Activated naive CD4-positive, alpha-beta T cell treated with anti-CD3 and anti-CD28 coated beads for 36 hours (primary cell): Measurements from ENCODE around the gene DNM2. TPM values are rescaled to one million over a fixed set of nuclear protein-coding genes. Genes with fewer than 3 reads are reported as not detected.

Experiments
- CTCF ChIA-PET: fragments of 350-600 bp; sonication (Branson Sonifier 250); formaldehyde crosslinking; loops from one replicate; lab custom pipeline; 2021; ENCODE audit warnings: antibody characterized with exemption; lab: Charles Lee
- DNase-seq: peaks from one replicate; pipeline ENCODE4 v3.0.0-alpha.2; 2020
- H3K27ac Mint-ChIP-seq: one replicate; pipeline ENCODE4 v1.8.0; 2021; ENCODE audit warnings: mild to moderate bottlenecking, mixed read lengths
- H3K27me3 Mint-ChIP-seq: one replicate; pipeline ENCODE4 v1.8.0; 2021; ENCODE audit warnings: low read depth, mixed read lengths
- H3K36me3 Mint-ChIP-seq: one replicate; pipeline ENCODE4 v1.8.0; 2021; ENCODE audit warnings: low read depth, mixed read lengths
- H3K4me1 Mint-ChIP-seq: one replicate; pipeline ENCODE4 v1.8.0; 2021; ENCODE audit warnings: low read depth, mixed read lengths
- H3K4me3 Mint-ChIP-seq: one replicate; pipeline ENCODE4 v1.8.0; 2021; ENCODE audit warnings: mild to moderate bottlenecking, moderate library complexity, mixed read lengths
- H3K9me3 Mint-ChIP-seq: one replicate; pipeline ENCODE4 v1.8.0; 2021; ENCODE audit warnings: mixed read lengths
- intact Hi-C: fragments of 100-400 bp; cut with micrococcal nuclease; formaldehyde crosslinking; loops from one replicate; pipeline ENCODE4 v1.15.1; 2023
- total RNA-seq, 2 experiments: library from RNA; stranded (reverse); gene quantifications; one replicate each; pipeline ENCODE4 v1.2.3, GENCODE V29; 2021

Gene DNM2
- total RNA-seq, 2 experiments from 2014 or later = 144 to 148 TPM

GRCh38 chr19:10773969-10774368 is 56.1 kb downstream of the DNM2 start:
- Mint-ChIP-seq H3K4me3 (no peak overlapping the region), H3K4me1 (peaks cover 6% of the 10 kb centered on the region), H3K9me3 (no peaks in the 10 kb centered on the region), H3K27ac (peak overlapping the region; percentile 8), H3K36me3 (peaks cover 16% of the 10 kb centered on the region), H3K27me3 (no peaks in the 10 kb centered on the region)
- intact Hi-C loops = no loop called here
- peak; percentile 31 for DNase-seq
- CTCF ChIA-PET = interaction anchor here (1.3 to 1.6 kb wide), 3 partner anchors 10 to 57 kb away, joined by 3 to 5 read pairs (median 4); partner anchors contain the start of gene DNM2

- Mint-ChIP-seq H3K9me3 (no peaks in the 10 kb centered on the region), H3K27me3 (no peaks in the 10 kb centered on the region), H3K27ac (no peak overlapping the region), H3K36me3 (peaks cover 17% of the 10 kb centered on the region), H3K4me3 (no peak overlapping the region), H3K4me1 (peaks cover 4% of the 10 kb centered on the region)
- intact Hi-C loops = no loop called here
- DNase-seq = no peak
- CTCF ChIA-PET = interaction anchor here (0.6 kb wide), 1 partner anchor 54 kb away, joined by 3 read pairs; no protein-coding TSS in a partner anchor
These were observed 57.0 kb downstream of the DNM2 start for GRCh38 chr19:10774893-10775292.

GRCh38 chr19:10776900-10777650 is 59.2 kb downstream of the DNM2 start:
- CTCF ChIA-PET = interaction anchor here (2.0 kb wide), 1 partner anchor 60 kb away, joined by 6 read pairs; the partner anchor contains the start of gene DNM2
- no peak overlapping the region for H3K27ac Mint-ChIP-seq
- intact Hi-C loops = no loop called here

GRCh38 chr19:10780368-10780767 is 62.5 kb downstream of the DNM2 start:
- Mint-ChIP-seq H3K27ac (no peak overlapping the region), H3K9me3 (no peaks in the 10 kb centered on the region), H3K36me3 (peaks cover 31% of the 10 kb centered on the region), H3K4me3 (no peak overlapping the region), H3K4me1 (no peaks in the 10 kb centered on the region), H3K27me3 (no peaks in the 10 kb centered on the region)
- CTCF ChIA-PET = interaction anchor here (0.6 kb wide), 1 partner anchor 516 kb away, joined by 3 read pairs; no protein-coding TSS in a partner anchor
- intact Hi-C loops = no loop called here
- DNase-seq = no peak

More at GRCh38 chr19:10776900-10777650, 59.2 kb downstream of the DNM2 start:
- peaks cover 19% of the 10 kb centered on the region for H3K36me3 Mint-ChIP-seq
- H3K4me3 Mint-ChIP-seq = no peak overlapping the region
- no peaks in the 10 kb centered on the region for H3K27me3 Mint-ChIP-seq
- no peaks in the 10 kb centered on the region for H3K4me1 Mint-ChIP-seq
- H3K9me3 Mint-ChIP-seq = no peaks in the 10 kb centered on the region
- no peak for DNase-seq

GRCh38 chr19:10782795-10783194 is 64.9 kb downstream of the DNM2 start:
- no peak overlapping the region for H3K27ac Mint-ChIP-seq
- CTCF ChIA-PET = interaction anchor here (0.6 kb wide), 1 partner anchor 406 kb away, joined by 3 read pairs; no protein-coding TSS in a partner anchor

GRCh38 chr19:10784257-10784656 is 66.4 kb downstream of the DNM2 start:
- CTCF ChIA-PET = interaction anchor here (0.6 to 0.9 kb wide), 2 partner anchors 67 to 204 kb away, joined by 3 read pairs; no protein-coding TSS in a partner anchor
- intact Hi-C loops = no loop called here

More at GRCh38 chr19:10782795-10783194, 64.9 kb downstream of the DNM2 start:
- Mint-ChIP-seq H3K27me3 (no peaks in the 10 kb centered on the region), H3K4me1 (no peaks in the 10 kb centered on the region), H3K36me3 (peaks cover 40% of the 10 kb centered on the region), H3K4me3 (no peak overlapping the region), H3K9me3 (no peaks in the 10 kb centered on the region)
- intact Hi-C loops = no loop called here
- DNase-seq = no peak

GRCh38 chr19:10788146-10788545 is 70.3 kb downstream of the DNM2 start:
- CTCF ChIA-PET = interaction anchor here (1.1 kb wide), 1 partner anchor 76 kb away, joined by 5 read pairs; no protein-coding TSS in a partner anchor
- peaks cover 34% of the 10 kb centered on the region for H3K36me3 Mint-ChIP-seq
- H3K27ac Mint-ChIP-seq = no peak overlapping the region

More at GRCh38 chr19:10784257-10784656, 66.4 kb downstream of the DNM2 start:
- Mint-ChIP-seq H3K36me3 (peaks cover 44% of the 10 kb centered on the region), H3K4me1 (no peaks in the 10 kb centered on the region), H3K9me3 (no peaks in the 10 kb centered on the region), H3K27me3 (no peaks in the 10 kb centered on the region), H3K27ac (no peak overlapping the region), H3K4me3 (no peak overlapping the region)
- no peak for DNase-seq

GRCh38 chr19:10789866-10790265 is 72.0 kb downstream of the DNM2 start:
- Mint-ChIP-seq H3K36me3 (peaks cover 31% of the 10 kb centered on the region), H3K27me3 (no peaks in the 10 kb centered on the region), H3K27ac (no peak overlapping the region), H3K9me3 (no peaks in the 10 kb centered on the region), H3K4me1 (no peaks in the 10 kb centered on the region), H3K4me3 (no peak overlapping the region)
- intact Hi-C loops = no loop called here
- no peak for DNase-seq
- CTCF ChIA-PET = no interaction called here

More at GRCh38 chr19:10788146-10788545, 70.3 kb downstream of the DNM2 start:
- intact Hi-C loops = no loop called here
- Mint-ChIP-seq H3K4me3 (no peak overlapping the region), H3K27me3 (no peaks in the 10 kb centered on the region), H3K4me1 (no peaks in the 10 kb centered on the region), H3K9me3 (no peaks in the 10 kb centered on the region)
- no peak for DNase-seq

GRCh38 chr19:10796653-10797052 is 78.8 kb downstream of the DNM2 start:
- DNase-seq = no peak
- peaks cover 28% of the 10 kb centered on the region for H3K36me3 Mint-ChIP-seq
- H3K9me3 Mint-ChIP-seq = no peaks in the 10 kb centered on the region
- peaks cover 28% of the 10 kb centered on the region for H3K4me1 Mint-ChIP-seq
- CTCF ChIA-PET = interaction anchor here (0.6 to 1.0 kb wide), 2 partner anchors 24 to 285 kb away, joined by 3 to 6 read pairs; no protein-coding TSS in a partner anchor
- H3K27me3 Mint-ChIP-seq = no peaks in the 10 kb centered on the region
- no peak overlapping the region for H3K4me3 Mint-ChIP-seq
- peak overlapping the region; percentile 96 for H3K27ac Mint-ChIP-seq
- intact Hi-C loops = loop anchor here (1.0 to 5.0 kb wide), 6 partner anchors 13 to 79 kb away; partner anchors contain the start of gene TMED1

GRCh38 chr19:10797078-10797477 is 79.2 kb downstream of the DNM2 start:
- Mint-ChIP-seq H3K9me3 (no peaks in the 10 kb centered on the region), H3K27ac (peak overlapping the region; percentile 96), H3K27me3 (no peaks in the 10 kb centered on the region), H3K36me3 (peaks cover 28% of the 10 kb centered on the region), H3K4me1 (peaks cover 28% of the 10 kb centered on the region), H3K4me3 (peak overlapping the region; percentile 70)
- CTCF ChIA-PET = interaction anchor here (0.6 to 1.0 kb wide), 2 partner anchors 23 to 285 kb away, joined by 3 to 6 read pairs; no protein-coding TSS in a partner anchor
- no peak for DNase-seq
- intact Hi-C loops = loop anchor here (1.0 to 5.0 kb wide), 6 partner anchors 12 to 80 kb away; partner anchors contain the start of gene TMED1

- Mint-ChIP-seq H3K27me3 (no peaks in the 10 kb centered on the region), H3K9me3 (no peaks in the 10 kb centered on the region), H3K4me3 (peak overlapping the region; percentile 70), H3K4me1 (peaks cover 28% of the 10 kb centered on the region), H3K27ac (peak overlapping the region; percentile 96), H3K36me3 (peaks cover 30% of the 10 kb centered on the region)
- DNase-seq = peak; percentile 96
- intact Hi-C loops = loop anchor here (1.0 to 5.0 kb wide), 6 partner anchors 12 to 80 kb away; partner anchors contain the start of gene TMED1
- CTCF ChIA-PET = interaction anchor here (0.6 to 0.8 kb wide), 2 partner anchors 67 to 201 kb away, joined by 3 to 5 read pairs; no protein-coding TSS in a partner anchor
These were observed 79.8 kb downstream of the DNM2 start for GRCh38 chr19:10797541-10798256.
